Activated naive CD8-positive, alpha-beta T cell treated with anti-CD3 and anti-CD28 coated beads, Interleukin-2, amount 50 U/mL, for 24 hours (primary cell): ENCODE results near the gene GATAD1.
"Not testable (repeated sequence)": the region's sequence is repeated elsewhere in the genome, so short reads cannot be mapped to it uniquely, and the experiment has no call there.

Experiments
- ATAC-seq: fragments of 150-1000 bp; cut with Tn5 transposase; one replicate; pipeline ENCODE4 v1.10.0; 2021
- DNase-seq: peaks from one replicate; pipeline ENCODE4 v3.0.0; 2021
- H3K27ac Mint-ChIP-seq: one replicate; pipeline ENCODE4 v1.8.0; 2021; ENCODE audit warnings: mild to moderate bottlenecking, mixed read lengths
- H3K27me3 Mint-ChIP-seq: one replicate; pipeline ENCODE4 v1.8.0; 2021; ENCODE audit warnings: mixed read lengths
- H3K36me3 Mint-ChIP-seq: one replicate; pipeline ENCODE4 v1.8.0; 2021; ENCODE audit warnings: low read depth, mixed read lengths
- H3K4me1 Mint-ChIP-seq: one replicate; pipeline ENCODE4 v1.8.0; 2021; ENCODE audit warnings: mixed read lengths
- H3K4me3 Mint-ChIP-seq: one replicate; pipeline ENCODE4 v1.8.0; 2021; ENCODE audit warnings: mild to moderate bottlenecking, moderate library complexity, mixed read lengths
- H3K9me3 Mint-ChIP-seq: one replicate; pipeline ENCODE4 v1.8.0; 2021; ENCODE audit warnings: mixed read lengths

The GATAD1 gene

DNA sequence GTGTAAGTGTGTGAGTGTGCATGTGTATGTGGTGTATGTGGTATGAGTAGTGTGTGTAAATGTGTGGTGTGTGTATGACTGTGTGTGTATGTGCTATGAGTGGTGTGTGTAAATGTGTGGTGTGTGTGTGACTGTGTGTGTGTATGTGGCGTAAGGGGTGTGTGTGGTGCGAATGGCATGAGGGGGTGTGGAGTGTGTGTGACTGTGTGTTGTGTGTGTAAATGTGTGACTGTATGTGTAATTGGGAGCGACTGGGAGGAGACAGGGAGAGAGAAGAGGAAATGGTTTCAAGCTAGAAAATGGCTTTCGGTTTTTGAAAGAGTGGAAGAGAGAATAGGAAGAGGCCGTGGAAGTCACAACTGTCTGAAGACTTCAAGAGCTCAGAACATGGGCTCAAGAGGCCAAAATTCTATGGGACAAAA lies 23.6 kb upstream of the GATAD1 start:
- Mint-ChIP-seq H3K27me3 (peaks cover 22% of the 10 kb centered on the region), H3K36me3 (no peaks in the 10 kb centered on the region), H3K9me3 (no peaks in the 10 kb centered on the region), H3K4me3 (peak overlapping the region; percentile 25), H3K27ac (peak overlapping the region; percentile 10), H3K4me1 (peaks cover 11% of the 10 kb centered on the region)
- ATAC-seq (no peak), DNase-seq (no peak)

DNA sequence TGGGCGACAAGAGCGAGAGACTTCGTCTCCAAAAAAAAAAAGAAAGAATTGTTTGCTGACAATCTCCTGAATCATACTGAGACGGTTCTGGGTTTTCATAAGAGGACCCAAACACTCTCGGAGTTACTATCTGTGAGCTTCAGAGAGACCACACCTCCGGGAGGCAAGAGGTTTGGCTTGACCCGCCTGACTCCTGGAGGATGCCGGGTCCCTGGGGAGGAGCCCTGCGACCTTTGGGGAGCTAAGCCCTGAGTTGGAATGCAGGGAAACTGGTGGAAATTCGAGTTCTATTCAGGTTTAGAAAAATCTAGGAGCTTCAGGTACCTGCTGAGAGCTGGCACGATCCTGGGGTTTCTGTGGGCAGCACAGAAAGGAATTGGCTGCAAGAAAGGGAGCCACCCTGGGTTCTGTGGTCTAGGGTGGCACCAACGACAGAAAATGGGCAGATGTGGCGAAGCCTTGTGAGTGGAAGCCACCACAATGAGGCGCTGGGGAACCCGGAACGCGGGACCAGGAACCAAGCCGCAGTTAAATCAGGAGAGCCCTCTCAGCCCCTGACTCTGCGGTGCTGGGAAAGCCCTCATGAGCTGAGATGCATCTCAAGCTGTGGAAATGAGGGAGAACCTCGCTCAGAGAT lies 21.9 kb upstream of the GATAD1 start:
- Mint-ChIP-seq H3K27ac (no peak overlapping the region), H3K27me3 (peaks cover 22% of the 10 kb centered on the region), H3K4me3 (peak overlapping the region; percentile 27), H3K4me1 (peaks cover 11% of the 10 kb centered on the region), H3K9me3 (no peaks in the 10 kb centered on the region), H3K36me3 (no peaks in the 10 kb centered on the region)
- no peak for DNase-seq
- ATAC-seq = no peak

DNA sequence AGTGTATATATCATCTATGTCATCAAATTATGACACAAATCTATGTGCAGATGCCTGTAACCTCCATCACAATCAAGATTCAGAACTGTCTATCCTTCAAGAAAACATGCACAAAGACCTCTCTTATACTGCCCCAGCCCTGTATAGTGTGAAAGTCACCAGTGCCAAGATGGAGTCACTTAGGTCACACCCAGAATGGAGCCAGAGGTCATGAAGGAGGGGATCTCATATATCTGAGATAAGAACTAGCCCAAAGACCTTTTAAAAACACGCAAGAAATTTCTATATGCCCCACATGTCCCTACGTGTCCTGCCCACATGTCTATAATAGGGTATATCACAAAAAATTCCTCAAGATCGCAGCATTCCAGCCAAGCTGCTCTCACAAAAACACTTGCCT lies 20.1 kb upstream of the GATAD1 start:
- Mint-ChIP-seq H3K4me3 (no peak overlapping the region), H3K27me3 (peaks cover 21% of the 10 kb centered on the region), H3K9me3 (no peaks in the 10 kb centered on the region), H3K4me1 (peaks cover 11% of the 10 kb centered on the region), H3K27ac (no peak overlapping the region), H3K36me3 (no peaks in the 10 kb centered on the region)
- DNase-seq (no peak), ATAC-seq (no peak)

DNA sequence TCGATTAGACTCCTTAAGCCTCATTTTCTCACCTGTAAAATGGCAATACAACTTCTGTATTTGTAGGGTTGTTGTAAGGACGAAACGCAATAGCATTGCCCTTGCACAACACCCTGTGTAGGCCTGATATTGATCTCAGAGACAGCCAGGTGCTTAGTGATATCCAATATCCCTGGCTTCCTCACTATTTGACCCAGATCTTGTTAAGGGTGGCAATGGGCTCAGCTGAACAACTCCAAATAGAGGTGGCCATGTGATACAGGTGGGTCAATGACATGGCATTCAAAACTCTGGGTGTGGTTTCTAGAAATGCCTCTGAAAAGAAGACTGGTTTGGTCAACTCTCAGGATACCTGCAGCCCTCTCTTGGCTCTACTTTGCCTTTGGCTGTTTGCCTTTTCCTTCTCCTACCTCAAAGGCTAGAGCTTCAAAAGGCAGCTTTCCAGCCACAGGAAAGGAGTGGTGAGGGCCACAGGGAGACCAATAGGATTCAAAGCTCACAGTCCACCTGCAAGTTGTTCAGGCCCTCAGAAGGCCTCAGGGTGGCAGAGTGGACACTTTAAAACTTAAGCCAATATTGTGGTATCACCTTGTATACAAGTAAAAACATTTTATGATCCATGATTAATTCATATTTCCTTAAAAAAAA lies 14.9 kb upstream of the GATAD1 start:
- Mint-ChIP-seq H3K4me1 (no peaks in the 10 kb centered on the region), H3K27ac (no peak overlapping the region), H3K4me3 (no peak overlapping the region), H3K9me3 (no peaks in the 10 kb centered on the region), H3K27me3 (peaks cover 7% of the 10 kb centered on the region), H3K36me3 (no peaks in the 10 kb centered on the region)
- DNase-seq (no peak), ATAC-seq (no peak)

DNA sequence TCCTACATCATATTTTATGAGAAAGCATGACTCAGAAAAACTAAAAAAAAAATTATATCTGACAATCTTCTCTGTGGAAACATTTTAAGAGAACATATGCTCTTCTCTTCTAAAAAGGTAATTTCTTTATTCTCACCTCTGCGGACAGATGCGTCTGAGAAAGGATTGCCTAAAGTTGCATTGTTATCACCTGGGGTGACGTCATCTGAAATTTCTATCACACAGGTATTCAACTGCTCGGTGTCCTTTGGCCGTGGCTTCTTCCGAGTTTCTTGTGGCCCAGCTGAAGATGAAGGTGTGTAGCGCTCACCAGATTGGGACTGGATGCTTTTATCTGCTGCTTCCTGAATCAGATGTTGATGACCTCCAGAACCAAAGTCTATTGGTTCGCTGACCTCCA lies 14.3 kb upstream of the GATAD1 start:
- no peaks in the 10 kb centered on the region for H3K36me3 Mint-ChIP-seq
- H3K4me3 Mint-ChIP-seq = no peak overlapping the region
- ATAC-seq (no peak), DNase-seq (no peak)
- no peaks in the 10 kb centered on the region for H3K9me3 Mint-ChIP-seq
- peaks cover 4% of the 10 kb centered on the region for H3K27me3 Mint-ChIP-seq
- no peak overlapping the region for H3K27ac Mint-ChIP-seq
- no peaks in the 10 kb centered on the region for H3K4me1 Mint-ChIP-seq

DNA sequence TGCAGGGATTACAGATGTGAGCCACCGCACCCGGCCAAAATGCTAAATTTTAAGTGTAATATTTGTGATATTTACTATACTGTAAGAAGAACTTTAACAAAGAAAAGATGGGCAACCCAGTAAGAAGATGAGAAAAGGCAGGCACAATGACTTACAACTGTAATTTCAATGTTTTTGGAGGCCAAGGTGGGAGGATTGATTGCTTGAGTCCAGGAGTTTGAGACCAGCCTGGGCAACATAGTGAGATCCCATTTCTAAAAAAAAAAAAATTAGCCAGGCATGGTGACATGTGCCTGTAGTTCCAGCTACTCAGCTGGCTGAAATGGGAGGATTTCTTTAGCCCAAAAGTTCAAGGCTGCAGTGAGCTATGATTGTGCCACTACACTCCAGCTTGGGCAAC lies 11.7 kb upstream of the GATAD1 start:
- no peaks in the 10 kb centered on the region for H3K36me3 Mint-ChIP-seq
- no peaks in the 10 kb centered on the region for H3K4me1 Mint-ChIP-seq
- no peaks in the 10 kb centered on the region for H3K9me3 Mint-ChIP-seq
- ATAC-seq (no peak), DNase-seq (no peak)
- no peak overlapping the region for H3K27ac Mint-ChIP-seq
- H3K4me3 Mint-ChIP-seq = no peak overlapping the region
- peaks cover 2% of the 10 kb centered on the region for H3K27me3 Mint-ChIP-seq

DNA sequence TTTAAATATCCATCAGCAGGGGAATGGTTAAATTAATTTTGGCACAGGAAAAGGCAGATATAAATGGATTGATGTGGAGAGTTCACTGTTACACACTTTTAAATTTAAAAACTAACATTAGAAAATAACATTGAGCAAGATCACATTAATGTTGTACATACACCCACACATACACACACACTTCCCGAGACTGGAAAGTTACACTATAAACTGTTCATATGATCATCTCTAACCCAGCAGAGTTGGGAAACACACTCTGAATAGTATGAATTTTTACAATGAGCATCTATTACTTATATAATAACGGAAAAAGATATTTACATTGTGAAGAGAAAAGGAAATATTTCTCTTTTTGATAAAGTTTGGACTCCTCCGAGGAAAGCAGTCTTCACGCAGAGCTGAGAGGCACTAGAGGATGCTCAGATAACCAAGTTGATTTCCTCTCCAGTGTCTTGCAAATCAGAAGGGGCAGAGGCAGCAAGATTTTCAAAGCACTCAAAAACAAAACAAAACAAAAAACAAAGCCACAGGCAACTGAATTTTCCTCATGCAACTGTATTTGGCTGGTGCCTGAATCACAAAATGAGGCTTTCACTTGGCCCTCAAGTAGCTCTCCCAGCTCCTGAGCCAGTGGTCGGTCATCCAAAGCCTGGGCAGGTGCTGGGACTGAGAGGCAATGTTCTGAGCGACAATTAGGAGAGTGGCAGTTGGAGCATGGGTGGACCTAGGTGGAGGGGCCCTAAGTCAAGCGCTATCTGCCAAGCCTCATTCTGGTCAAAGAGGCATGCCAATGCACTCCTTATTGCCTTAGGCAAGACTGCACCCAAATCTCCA lies 10.5 kb upstream of the GATAD1 start:
- no peak for ATAC-seq
- peaks cover 2% of the 10 kb centered on the region for H3K27me3 Mint-ChIP-seq
- no peak overlapping the region for H3K27ac Mint-ChIP-seq
- H3K36me3 Mint-ChIP-seq = no peaks in the 10 kb centered on the region
- H3K4me1 Mint-ChIP-seq = no peaks in the 10 kb centered on the region
- H3K9me3 Mint-ChIP-seq = no peaks in the 10 kb centered on the region
- no peak for DNase-seq
- no peak overlapping the region for H3K4me3 Mint-ChIP-seq

DNA sequence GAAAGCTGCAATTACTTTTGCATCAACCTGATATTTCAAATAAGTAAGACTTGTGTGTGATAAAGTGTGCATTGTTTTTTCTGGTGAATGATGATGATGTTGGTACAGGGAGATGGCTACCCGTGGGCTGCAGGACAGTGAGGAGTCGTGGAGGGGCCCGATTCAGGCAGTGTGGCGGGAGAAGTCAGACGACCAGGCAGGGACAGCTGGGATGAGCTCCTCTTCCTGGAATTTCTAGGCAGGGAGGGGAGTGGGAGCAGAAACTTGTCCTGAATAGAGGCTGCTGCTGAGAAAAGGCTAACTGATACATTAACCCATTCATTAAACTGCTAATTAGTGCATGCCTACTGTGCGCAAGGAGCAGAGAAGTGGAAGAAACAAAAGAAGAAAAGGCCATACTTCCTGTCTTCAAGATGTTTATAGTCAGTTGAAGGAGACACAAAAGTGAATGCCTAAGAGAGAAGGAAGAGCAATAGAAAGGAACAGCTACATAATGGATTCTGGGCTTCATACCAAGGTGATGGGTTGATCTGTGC lies 9.3 kb upstream of the GATAD1 start:
- no peaks in the 10 kb centered on the region for H3K36me3 Mint-ChIP-seq
- ATAC-seq (no peak), DNase-seq (no peak)
- H3K4me3 Mint-ChIP-seq = no peak overlapping the region
- no peak overlapping the region for H3K27ac Mint-ChIP-seq
- H3K27me3 Mint-ChIP-seq = peaks cover 2% of the 10 kb centered on the region
- H3K9me3 Mint-ChIP-seq = no peaks in the 10 kb centered on the region
- H3K4me1 Mint-ChIP-seq = no peaks in the 10 kb centered on the region

DNA sequence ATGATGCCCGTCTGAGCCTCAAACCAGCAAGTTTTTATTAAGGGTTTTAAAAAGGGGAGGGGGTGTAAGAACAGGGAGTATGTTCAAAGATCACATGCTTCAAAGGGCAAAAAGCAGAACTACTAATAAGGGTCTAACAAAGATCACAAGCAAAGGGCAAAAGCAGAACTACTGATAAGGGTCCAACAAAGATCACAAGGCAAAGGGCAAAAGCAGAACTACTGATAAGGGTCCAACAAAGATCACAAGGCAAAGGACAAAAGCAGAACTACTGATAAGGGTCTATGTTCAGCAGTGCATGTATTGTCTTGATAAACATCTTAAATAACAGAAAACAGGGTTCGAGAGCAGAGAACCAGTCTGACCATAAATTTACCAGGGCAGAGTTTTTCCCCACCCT lies 4.6 kb upstream of the GATAD1 start:
- H3K4me1 Mint-ChIP-seq, H3K9me3 Mint-ChIP-seq, H3K27ac Mint-ChIP-seq, H3K4me3 Mint-ChIP-seq, H3K27me3 Mint-ChIP-seq, DNase-seq, ATAC-seq, H3K36me3 Mint-ChIP-seq: not testable (repeated sequence)

DNA sequence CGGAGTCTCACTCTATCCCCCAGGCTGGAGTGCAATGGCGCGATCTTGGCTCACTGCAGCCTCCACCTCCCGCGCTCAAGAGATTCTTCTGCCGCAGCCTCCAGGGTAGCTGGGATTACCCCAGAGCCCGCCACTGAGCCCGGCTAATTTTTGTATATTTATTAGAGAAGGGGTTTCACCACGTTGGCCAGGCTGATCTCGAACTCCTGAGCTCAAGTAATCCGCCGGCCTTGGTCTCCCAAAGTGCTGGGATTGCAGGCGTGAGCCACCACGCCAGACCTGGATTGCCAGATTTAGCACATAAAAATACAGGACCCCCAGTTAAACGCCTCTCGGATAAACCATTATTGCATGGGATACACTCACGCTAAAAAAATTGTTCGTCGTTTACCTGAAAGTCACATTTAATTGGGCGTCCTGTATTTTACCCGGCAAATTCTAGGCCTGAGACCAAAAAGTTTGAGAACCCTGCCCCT lies 375 bp upstream of the GATAD1 start:
- no peaks in the 10 kb centered on the region for H3K9me3 Mint-ChIP-seq
- no peak for ATAC-seq
- H3K4me3 Mint-ChIP-seq = peak overlapping the region; percentile 84
- peak; percentile 10 for DNase-seq
- peaks cover 16% of the 10 kb centered on the region for H3K36me3 Mint-ChIP-seq
- H3K27me3 Mint-ChIP-seq = no peaks in the 10 kb centered on the region
- peaks cover 14% of the 10 kb centered on the region for H3K4me1 Mint-ChIP-seq
- peak overlapping the region; percentile 75 for H3K27ac Mint-ChIP-seq

DNA sequence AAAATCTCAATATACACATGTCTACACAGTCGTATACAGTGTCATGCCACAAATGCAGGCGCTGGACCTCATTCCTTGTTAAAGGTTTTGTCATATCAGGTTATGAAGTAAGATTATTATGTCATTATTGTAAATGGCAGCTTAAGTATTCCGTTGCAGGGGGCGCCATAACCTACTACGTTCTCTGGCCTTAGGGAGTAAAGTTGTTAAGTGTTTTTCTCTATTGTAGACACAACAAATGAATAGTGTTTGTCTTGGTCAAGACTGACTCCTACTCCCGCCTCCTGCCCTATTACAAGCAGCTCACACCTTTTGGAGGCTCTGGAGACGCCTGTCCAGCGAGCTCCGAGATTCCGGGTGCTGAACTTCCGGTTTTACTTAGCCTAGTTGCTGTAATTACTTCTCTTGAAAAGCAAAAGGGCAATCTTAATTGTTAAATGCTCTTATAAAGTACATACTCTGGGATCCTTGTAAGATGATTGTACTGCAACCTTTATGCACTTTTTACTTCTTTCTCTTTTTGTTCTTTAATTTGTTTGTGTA lies 994 bp downstream of the GATAD1 start:
- ATAC-seq (peak; percentile 38), DNase-seq (peak; percentile 57)
- H3K27me3 Mint-ChIP-seq = no peaks in the 10 kb centered on the region
- peak overlapping the region; percentile 75 for H3K27ac Mint-ChIP-seq
- H3K36me3 Mint-ChIP-seq = peaks cover 19% of the 10 kb centered on the region
- H3K9me3 Mint-ChIP-seq = no peaks in the 10 kb centered on the region
- H3K4me1 Mint-ChIP-seq = peaks cover 14% of the 10 kb centered on the region
- H3K4me3 Mint-ChIP-seq = peak overlapping the region; percentile 84

DNA sequence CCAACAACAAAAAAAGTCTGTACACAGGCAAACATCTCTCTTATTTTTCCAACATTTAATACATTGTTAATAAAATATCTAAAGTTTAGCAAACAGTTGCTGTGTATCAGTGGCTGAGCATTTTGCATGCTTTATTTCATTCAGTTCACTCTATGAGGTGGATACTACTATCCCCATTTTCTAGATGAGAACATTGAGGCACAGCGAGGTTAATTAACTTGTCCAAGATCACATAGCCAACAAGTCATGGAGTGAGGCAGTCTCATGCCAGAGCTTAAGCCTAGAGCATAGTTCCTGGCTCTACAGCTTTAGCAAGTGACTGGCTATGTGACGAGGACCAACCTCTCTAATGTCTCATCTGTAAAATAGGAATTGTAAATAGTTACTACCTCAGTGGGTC lies 4.4 kb downstream of the GATAD1 start:
- peaks cover 10% of the 10 kb centered on the region for H3K4me1 Mint-ChIP-seq
- no peak for DNase-seq
- H3K4me3 Mint-ChIP-seq = no peak overlapping the region
- ATAC-seq = no peak
- H3K9me3 Mint-ChIP-seq = no peaks in the 10 kb centered on the region
- no peak overlapping the region for H3K27ac Mint-ChIP-seq
- H3K27me3 Mint-ChIP-seq = no peaks in the 10 kb centered on the region
- H3K36me3 Mint-ChIP-seq = peaks cover 40% of the 10 kb centered on the region

DNA sequence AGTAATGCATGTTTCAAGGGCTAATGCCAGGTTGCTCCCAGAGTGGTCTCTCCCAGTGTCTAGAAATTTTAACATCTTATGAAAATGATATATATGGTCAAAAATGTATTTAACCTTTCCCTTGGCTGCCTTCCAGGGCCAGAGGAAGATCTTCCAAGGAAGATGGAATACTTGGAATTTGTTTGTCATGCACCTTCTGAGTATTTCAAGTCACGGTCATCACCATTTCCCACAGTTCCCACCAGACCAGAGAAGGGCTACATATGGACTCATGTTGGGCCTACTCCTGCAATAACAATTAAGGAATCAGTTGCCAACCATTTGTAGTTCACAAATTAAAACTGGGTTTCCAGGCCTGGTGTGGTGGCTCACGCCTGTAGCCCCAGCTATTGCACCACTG lies 9.0 kb downstream of the GATAD1 start:
- H3K27me3 Mint-ChIP-seq = no peaks in the 10 kb centered on the region
- ATAC-seq = no peak
- peaks cover 32% of the 10 kb centered on the region for H3K36me3 Mint-ChIP-seq
- no peak for DNase-seq
- no peak overlapping the region for H3K27ac Mint-ChIP-seq
- H3K9me3 Mint-ChIP-seq = no peaks in the 10 kb centered on the region
- H3K4me1 Mint-ChIP-seq = no peaks in the 10 kb centered on the region
- no peak overlapping the region for H3K4me3 Mint-ChIP-seq

DNA sequence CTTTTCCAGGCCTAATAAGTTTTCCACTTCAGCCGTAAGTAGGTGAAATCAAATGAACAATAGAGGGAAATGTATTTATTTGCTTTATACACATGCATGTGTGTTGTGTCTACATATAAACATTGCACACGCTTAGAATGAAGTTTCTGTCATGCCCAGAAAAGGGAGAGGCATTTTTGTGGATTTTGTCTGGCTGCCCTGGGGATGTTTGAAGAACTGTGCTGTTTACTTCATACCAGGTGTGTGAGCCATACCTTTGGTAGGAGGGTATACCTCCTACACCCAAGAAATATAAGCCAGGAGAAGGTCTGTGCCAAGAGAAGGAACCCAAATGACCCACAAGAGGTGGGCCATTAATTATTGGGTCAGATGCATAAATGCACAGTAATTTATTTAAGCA lies 12.8 kb downstream of the GATAD1 start:
- no peak for ATAC-seq
- no peak for DNase-seq
- H3K9me3 Mint-ChIP-seq = no peaks in the 10 kb centered on the region

More for the DNA sequence above, 12.8 kb downstream of the GATAD1 start:
- Mint-ChIP-seq H3K27ac (no peak overlapping the region), H3K27me3 (no peaks in the 10 kb centered on the region), H3K4me3 (no peak overlapping the region), H3K4me1 (no peaks in the 10 kb centered on the region), H3K36me3 (peaks cover 20% of the 10 kb centered on the region)
